ENCODE data around the gene ENC1. TPM values are rescaled to one million over a fixed set of nuclear protein-coding genes. Genes with fewer than 3 reads are reported as not detected.

The ENC1 gene
- total and polyA plus RNA-seq, 7 experiments from 2014 or later: 0.77 to 18.1 (median 1.6) TPM

GRCh38 chr5:74636552-74636951 is 4.0 kb downstream of the ENC1 start:
- Histone ChIP-seq H3K27me3 (ENCODE audit: control insufficient read depth in 2 of 2, insufficient read depth in 2 of 2, low read length in 2 of 2) (no peaks in the 10 kb centered on the region), H3K27ac (ENCODE audit: low read depth, low read length) (no peak overlapping the region), H3K36me3 (ENCODE audit: control insufficient read depth in 2 of 3, insufficient read depth in 3 of 3, low read length in 3 of 3) (no peaks in the 10 kb centered on the region), H3K4me1 (ENCODE audit: control insufficient read depth in 2 of 2, insufficient read depth in 2 of 2, low read length in 2 of 2) (peaks cover 15% of the 10 kb centered on the region in 2 donors), H3K9me3 (ENCODE audit: control insufficient read depth in 2 of 3, low read length in 3 of 3) (no peaks in the 10 kb centered on the region), H3K4me3 (ENCODE audit: low read length) (no peak overlapping the region)
- no peak overlapping the region for H3K27ac Mint-ChIP-seq
- H3K9me3 Mint-ChIP-seq: no peaks in the 10 kb centered on the region
- ChIA-PET CTCF (interaction anchor here (0.7 kb wide), 1 partner anchor 124 kb away, joined by 3 read pairs; no protein-coding TSS in a partner anchor), POLR2A (no interaction called here)
- H3K36me3 Mint-ChIP-seq: peaks cover 0 to 22% (median 0%) of the 10 kb centered on the region in 5 donors
- intact Hi-C loops (cut with micrococcal nuclease): loop anchor here in 1 of 2 donors (10.0 kb wide), 1 partner anchor 152 kb away; no protein-coding TSS in a partner anchor
- H3K4me3 Mint-ChIP-seq: peak overlapping the region in 1 of 10 donors; percentile 81
- peaks cover 0 to 43% (median 33%) of the 10 kb centered on the region in 5 donors for H3K27me3 Mint-ChIP-seq
- peaks cover 28 to 69% (median 31%) of the 10 kb centered on the region in 7 donors for H3K4me1 Mint-ChIP-seq
- ATAC-seq (no peak), DNase-seq (no peak)

GRCh38 chr5:74636149-74636548 is 4.4 kb downstream of the ENC1 start:
- Histone ChIP-seq H3K4me3 (ENCODE audit: low read length) (no peak overlapping the region), H3K36me3 (ENCODE audit: control insufficient read depth in 2 of 3, insufficient read depth in 3 of 3, low read length in 3 of 3) (no peaks in the 10 kb centered on the region), H3K9me3 (ENCODE audit: control insufficient read depth in 2 of 3, low read length in 3 of 3) (no peaks in the 10 kb centered on the region), H3K27ac (ENCODE audit: low read depth, low read length) (no peak overlapping the region), H3K4me1 (ENCODE audit: control insufficient read depth in 2 of 2, insufficient read depth in 2 of 2, low read length in 2 of 2) (peaks cover 18% of the 10 kb centered on the region in 2 donors), H3K27me3 (ENCODE audit: control insufficient read depth in 2 of 2, insufficient read depth in 2 of 2, low read length in 2 of 2) (no peaks in the 10 kb centered on the region)
- peaks cover 30 to 73% (median 31%) of the 10 kb centered on the region in 7 donors for H3K4me1 Mint-ChIP-seq
- H3K9me3 Mint-ChIP-seq: no peaks in the 10 kb centered on the region
- no peak overlapping the region for H3K4me3 Mint-ChIP-seq
- H3K36me3 Mint-ChIP-seq: peaks cover 0 to 22% (median 0%) of the 10 kb centered on the region in 5 donors
- POLR2A ChIA-PET: no interaction called here
- peaks cover 0 to 40% (median 33%) of the 10 kb centered on the region in 5 donors for H3K27me3 Mint-ChIP-seq
- CTCF ChIA-PET: interaction anchor here (0.7 kb wide), 1 partner anchor 123 kb away, joined by 3 read pairs; no protein-coding TSS in a partner anchor
- H3K27ac Mint-ChIP-seq: no peak overlapping the region
- no peak for DNase-seq
- ATAC-seq: no peak
- intact Hi-C loops (cut with micrococcal nuclease): loop anchor here in 1 of 2 donors (10.0 kb wide), 1 partner anchor 151 kb away; no protein-coding TSS in a partner anchor

- Histone ChIP-seq H3K36me3 (ENCODE audit: control insufficient read depth in 2 of 3, insufficient read depth in 3 of 3, low read length in 3 of 3) (no peaks in the 10 kb centered on the region), H3K4me1 (ENCODE audit: control insufficient read depth in 2 of 2, insufficient read depth in 2 of 2, low read length in 2 of 2) (peaks cover 28 to 31% of the 10 kb centered on the region in 2 donors), H3K4me3 (ENCODE audit: low read length) (no peak overlapping the region), H3K27me3 (ENCODE audit: control insufficient read depth in 2 of 2, insufficient read depth in 2 of 2, low read length in 2 of 2) (no peaks in the 10 kb centered on the region), H3K27ac (ENCODE audit: low read depth, low read length) (no peak overlapping the region), H3K9me3 (ENCODE audit: control insufficient read depth in 2 of 3, low read length in 3 of 3) (no peaks in the 10 kb centered on the region)
- Mint-ChIP-seq H3K27me3 (peaks cover 0 to 35% (median 33%) of the 10 kb centered on the region in 5 donors), H3K4me1 (peaks cover 29 to 86% (median 38%) of the 10 kb centered on the region in 7 donors), H3K27ac (peak overlapping the region in 1 of 9 donors; percentile 50), H3K36me3 (peaks cover 0 to 25% (median 0%) of the 10 kb centered on the region in 5 donors), H3K9me3 (no peaks in the 10 kb centered on the region), H3K4me3 (no peak overlapping the region)
- ChIA-PET POLR2A (no interaction called here), CTCF (interaction anchor here (0.5 kb wide), 1 partner anchor 58 kb away, joined by 7 read pairs; no protein-coding TSS in a partner anchor)
- ATAC-seq (no peak), DNase-seq (no peak)
- intact Hi-C loops (cut with micrococcal nuclease): loop anchor here in 1 of 2 donors (10.0 kb wide), 1 partner anchor 150 kb away; no protein-coding TSS in a partner anchor
Measured at GRCh38 chr5:74634611-74635286, 5.8 kb downstream of the ENC1 start.

GRCh38 chr5:74633695-74634094 is 6.8 kb downstream of the ENC1 start:
- Mint-ChIP-seq H3K27me3 (peaks cover 0 to 26% (median 24%) of the 10 kb centered on the region in 5 donors), H3K4me1 (peaks cover 18 to 87% (median 27%) of the 10 kb centered on the region in 7 donors), H3K27ac (peak overlapping the region in 1 of 9 donors; percentile 95), H3K36me3 (peaks cover 0 to 25% (median 0%) of the 10 kb centered on the region in 5 donors), H3K4me3 (no peak overlapping the region), H3K9me3 (no peaks in the 10 kb centered on the region)
- ChIA-PET POLR2A (no interaction called here), CTCF (no interaction called here)
- Histone ChIP-seq H3K27me3 (ENCODE audit: control insufficient read depth in 2 of 2, insufficient read depth in 2 of 2, low read length in 2 of 2) (no peaks in the 10 kb centered on the region), H3K9me3 (ENCODE audit: control insufficient read depth in 2 of 3, low read length in 3 of 3) (no peaks in the 10 kb centered on the region), H3K4me1 (ENCODE audit: control insufficient read depth in 2 of 2, insufficient read depth in 2 of 2, low read length in 2 of 2) (peaks cover 26 to 37% of the 10 kb centered on the region in 2 donors), H3K27ac (ENCODE audit: low read depth, low read length) (no peak overlapping the region), H3K36me3 (ENCODE audit: control insufficient read depth in 2 of 3, insufficient read depth in 3 of 3, low read length in 3 of 3) (no peaks in the 10 kb centered on the region), H3K4me3 (ENCODE audit: low read length) (no peak overlapping the region)
- no peak for ATAC-seq
- DNase-seq: no peak
- intact Hi-C loops (cut with micrococcal nuclease): loop anchor here in 1 of 2 donors (10.0 kb wide), 1 partner anchor 149 kb away; no protein-coding TSS in a partner anchor

GRCh38 chr5:74632947-74633356 is 7.6 kb downstream of the ENC1 start:
- intact Hi-C loops (cut with micrococcal nuclease): loop anchor here in 1 of 2 donors (10.0 kb wide), 1 partner anchor 148 kb away; no protein-coding TSS in a partner anchor
- H3K4me1 ChIP-seq (ENCODE audit: control insufficient read depth in 2 of 2, insufficient read depth in 2 of 2, low read length in 2 of 2): peaks cover 25 to 37% of the 10 kb centered on the region in 2 donors
- no peak overlapping the region for H3K4me3 ChIP-seq (ENCODE audit: low read length)
- peak overlapping the region in 1 of 10 donors; percentile 78 for H3K4me3 Mint-ChIP-seq
- no peak for DNase-seq
- H3K27ac Mint-ChIP-seq: peak overlapping the region in 1 of 9 donors; percentile 95
- H3K27me3 Mint-ChIP-seq: peaks cover 0 to 20% (median 17%) of the 10 kb centered on the region in 5 donors
- ChIA-PET POLR2A (no interaction called here), CTCF (interaction anchor here (0.8 kb wide), 1 partner anchor 25 kb away, joined by 3 read pairs; no protein-coding TSS in a partner anchor)
- no peaks in the 10 kb centered on the region for H3K27me3 ChIP-seq (ENCODE audit: control insufficient read depth in 2 of 2, insufficient read depth in 2 of 2, low read length in 2 of 2)
- peak overlapping the region; percentile 79 for H3K27ac ChIP-seq (ENCODE audit: low read depth, low read length)
- peaks cover 0 to 28% (median 0%) of the 10 kb centered on the region in 5 donors for H3K36me3 Mint-ChIP-seq
- peaks cover 16 to 87% (median 20%) of the 10 kb centered on the region in 7 donors for H3K4me1 Mint-ChIP-seq
- H3K9me3 Mint-ChIP-seq: no peaks in the 10 kb centered on the region
- H3K36me3 ChIP-seq (ENCODE audit: control insufficient read depth in 2 of 3, insufficient read depth in 3 of 3, low read length in 3 of 3): no peaks in the 10 kb centered on the region
- no peaks in the 10 kb centered on the region for H3K9me3 ChIP-seq (ENCODE audit: control insufficient read depth in 2 of 3, low read length in 3 of 3)
- no peak for ATAC-seq

- Mint-ChIP-seq H3K27me3 (peaks cover 0 to 10% (median 6%) of the 10 kb centered on the region in 5 donors), H3K36me3 (peaks cover 0 to 30% (median under 1%) of the 10 kb centered on the region in 5 donors), H3K4me1 (peaks cover 16 to 77% (median 19%) of the 10 kb centered on the region in 7 donors), H3K4me3 (peak overlapping the region; percentile 16 to 81 (median 58)), H3K9me3 (no peaks in the 10 kb centered on the region), H3K27ac (peak overlapping the region; percentile 53 to 96 (median 84))
- ChIA-PET CTCF (no interaction called here), POLR2A (interaction anchor here (2.3 kb wide), 1 partner anchor 10 kb away, joined by 11 read pairs; the partner anchor contains the start of gene ENC1)
- intact Hi-C loops (cut with micrococcal nuclease): loop anchor here (1.0 to 10.0 kb wide), 3 partner anchors 9 to 147 kb away; partner anchors contain the start of gene ENC1 (in 2 of the 2)
- peak overlapping the region; percentile 79 for H3K27ac ChIP-seq (ENCODE audit: low read depth, low read length)
- no peaks in the 10 kb centered on the region for H3K27me3 ChIP-seq (ENCODE audit: control insufficient read depth in 2 of 2, insufficient read depth in 2 of 2, low read length in 2 of 2)
- ATAC-seq (peak; percentile 85), DNase-seq (peak in 7 of 9 donors; percentile 49 to 87 (median 65))
- no peaks in the 10 kb centered on the region for H3K9me3 ChIP-seq (ENCODE audit: control insufficient read depth in 2 of 3, low read length in 3 of 3)
- H3K4me3 ChIP-seq (ENCODE audit: low read length): peak overlapping the region; percentile 8
- H3K4me1 ChIP-seq (ENCODE audit: control insufficient read depth in 2 of 2, insufficient read depth in 2 of 2, low read length in 2 of 2): peaks cover 25 to 37% of the 10 kb centered on the region in 2 donors
- H3K36me3 ChIP-seq (ENCODE audit: control insufficient read depth in 2 of 3, insufficient read depth in 3 of 3, low read length in 3 of 3): no peaks in the 10 kb centered on the region
Measured at GRCh38 chr5:74631081-74631953, 9.2 kb downstream of the ENC1 start.

Data from naive thymus-derived CD4-positive, alpha-beta T cell (primary cell).